PFSK-1 (cell line): Measurements from ENCODE around the gene TNNI3.

ENCODE experiments used
- FOXP2 ChIP-seq: optimal IDR thresholded peaks from 2 replicates; pipeline ENCODE3; 2011; ENCODE audit warnings: borderline replicate concordance, control low read depth, inconsistent platforms; ENCODE audit not compliant: insufficient read depth; ENCODE audit errors: extremely low read length, extremely low read depth
- POLR2AphosphoS5 ChIP-seq: IDR thresholded peaks from 2 replicates; pipeline ENCODE4 v1.6.1; 2012; ENCODE audit warnings: low read depth, mild to moderate bottlenecking, control low read depth, low read length, moderate library complexity
- SIN3A ChIP-seq: IDR thresholded peaks from 2 replicates; pipeline ENCODE4 v1.6.1; 2012; ENCODE audit warnings: mild to moderate bottlenecking, low read length, moderate library complexity, borderline replicate concordance; ENCODE audit not compliant: insufficient read depth
- TAF1 ChIP-seq: IDR thresholded peaks from 2 replicates; pipeline ENCODE4 v1.6.1; 2012; ENCODE audit warnings: low read length, control low read depth, borderline replicate concordance; ENCODE audit not compliant: insufficient read depth
- TF ChIP-seq, protein P1 (sequence below), 2 experiments: IDR thresholded peaks; 2 replicates each; pipeline versions ENCODE4 v1.6.1 to v1.8.0; 2011 to 2012; ENCODE audit warnings: low read depth in 2 of 2, low read length in 2 of 2, control low read depth in 1 of 2, inconsistent platforms in 1 of 2, mild to moderate bottlenecking in 1 of 2, moderate library complexity in 1 of 2; ENCODE audit not compliant: insufficient read depth in 1 of 2

DNA sequence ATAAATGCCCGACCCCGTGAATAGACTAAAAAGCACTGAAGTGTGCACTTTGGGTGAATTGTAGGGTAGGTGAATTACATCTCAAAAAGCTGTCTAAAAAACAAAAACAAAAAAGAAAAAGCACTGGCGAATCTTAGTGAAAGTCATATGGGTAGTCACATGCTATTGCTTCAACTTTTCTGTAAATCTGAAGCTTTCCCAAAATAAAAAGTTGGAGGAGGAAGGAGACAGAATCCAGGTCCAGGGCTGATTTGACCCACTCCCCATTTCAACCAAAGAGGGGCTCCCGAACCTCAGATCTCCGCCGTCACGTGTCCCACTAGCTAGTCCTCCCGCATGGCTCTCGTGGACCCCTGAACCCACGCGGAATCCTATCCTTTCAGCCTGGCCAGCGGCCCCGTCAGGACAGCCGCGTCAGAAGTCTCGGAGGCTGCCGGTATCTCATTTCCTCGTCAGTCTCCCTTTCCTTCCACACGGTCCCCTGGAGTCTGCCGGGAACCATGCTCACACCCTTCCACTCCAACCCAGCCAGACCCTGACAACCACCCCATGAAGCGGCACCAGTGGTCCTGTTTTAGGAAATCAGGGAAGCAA, 46.2 kb downstream of the TNNI3 start:
- TF ChIP-seq, protein P1, sequence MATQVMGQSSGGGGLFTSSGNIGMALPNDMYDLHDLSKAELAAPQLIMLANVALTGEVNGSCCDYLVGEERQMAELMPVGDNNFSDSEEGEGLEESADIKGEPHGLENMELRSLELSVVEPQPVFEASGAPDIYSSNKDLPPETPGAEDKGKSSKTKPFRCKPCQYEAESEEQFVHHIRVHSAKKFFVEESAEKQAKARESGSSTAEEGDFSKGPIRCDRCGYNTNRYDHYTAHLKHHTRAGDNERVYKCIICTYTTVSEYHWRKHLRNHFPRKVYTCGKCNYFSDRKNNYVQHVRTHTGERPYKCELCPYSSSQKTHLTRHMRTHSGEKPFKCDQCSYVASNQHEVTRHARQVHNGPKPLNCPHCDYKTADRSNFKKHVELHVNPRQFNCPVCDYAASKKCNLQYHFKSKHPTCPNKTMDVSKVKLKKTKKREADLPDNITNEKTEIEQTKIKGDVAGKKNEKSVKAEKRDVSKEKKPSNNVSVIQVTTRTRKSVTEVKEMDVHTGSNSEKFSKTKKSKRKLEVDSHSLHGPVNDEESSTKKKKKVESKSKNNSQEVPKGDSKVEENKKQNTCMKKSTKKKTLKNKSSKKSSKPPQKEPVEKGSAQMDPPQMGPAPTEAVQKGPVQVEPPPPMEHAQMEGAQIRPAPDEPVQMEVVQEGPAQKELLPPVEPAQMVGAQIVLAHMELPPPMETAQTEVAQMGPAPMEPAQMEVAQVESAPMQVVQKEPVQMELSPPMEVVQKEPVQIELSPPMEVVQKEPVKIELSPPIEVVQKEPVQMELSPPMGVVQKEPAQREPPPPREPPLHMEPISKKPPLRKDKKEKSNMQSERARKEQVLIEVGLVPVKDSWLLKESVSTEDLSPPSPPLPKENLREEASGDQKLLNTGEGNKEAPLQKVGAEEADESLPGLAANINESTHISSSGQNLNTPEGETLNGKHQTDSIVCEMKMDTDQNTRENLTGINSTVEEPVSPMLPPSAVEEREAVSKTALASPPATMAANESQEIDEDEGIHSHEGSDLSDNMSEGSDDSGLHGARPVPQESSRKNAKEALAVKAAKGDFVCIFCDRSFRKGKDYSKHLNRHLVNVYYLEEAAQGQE (IDR thresholded peaks at IDR 0.05; ENCODE audit: insufficient read depth in 1 of 2, low read depth in 2 of 2, low read length in 2 of 2): no peak
- no peak for TF ChIP-seq TAF1
- no peak for TF ChIP-seq POLR2AphosphoS5
- no peak for TF ChIP-seq SIN3A
- TF ChIP-seq FOXP2: no peak
